NCI-H2107 treated with DMSO at 0.1 percent for 48 hours (cell line): ENCODE data around the gene LAMTOR4.
A peak's percentile ranks its signal among the peaks of the same experiment; 100 is the strongest.

ENCODE experiments used
- DNase-seq: peaks from one replicate; lab custom pipeline; 2025; ENCODE audit not compliant: unreplicated experiment; lab: John Stamatoyannopoulos, UW

LAMTOR4 gene

GRCh38 chr7:100152937-100153666 is 4.4 kb downstream of the LAMTOR4 start:
- no peak for DNase-seq

- DNase-seq = no peak
Observed at GRCh38 chr7:100153708-100154535, 5.2 kb downstream of the LAMTOR4 start.

GRCh38 chr7:100154651-100155491 is 6.2 kb downstream of the LAMTOR4 start:
- no peak for DNase-seq

GRCh38 chr7:100155553-100156317 is 7.0 kb downstream of the LAMTOR4 start:
- no peak for DNase-seq

GRCh38 chr7:100156331-100157068 is 7.8 kb downstream of the LAMTOR4 start:
- DNase-seq = no peak

- DNase-seq = no peak
Observed at GRCh38 chr7:100157069-100157333, 8.3 kb downstream of the LAMTOR4 start.

- no peak for DNase-seq
Observed at GRCh38 chr7:100157334-100158228, 8.9 kb downstream of the LAMTOR4 start.

GRCh38 chr7:100158229-100159098 is 9.7 kb downstream of the LAMTOR4 start, which contains the start of gene TRAPPC14:
TSS of gene TRAPPC14 (minus strand) at chr7:100158723. CDS start at chr7:100158499, 224 bp downstream.
- DNase-seq = peak; percentile 87

- no peak for DNase-seq
Observed at GRCh38 chr7:100159099-100159623, 10.4 kb downstream of the LAMTOR4 start.

- DNase-seq = no peak
Observed at GRCh38 chr7:100160067-100160466, 11.3 kb downstream of the LAMTOR4 start.

- DNase-seq = no peak
Observed at GRCh38 chr7:100163006-100163531, 14.4 kb downstream of the LAMTOR4 start.

- DNase-seq = no peak
Observed at GRCh38 chr7:100163871-100164270, 15.2 kb downstream of the LAMTOR4 start.

- no peak for DNase-seq
Observed at GRCh38 chr7:100166317-100166940, 17.7 kb downstream of the LAMTOR4 start.

- DNase-seq = no peak
Observed at GRCh38 chr7:100166970-100167911, 18.5 kb downstream of the LAMTOR4 start.

GRCh38 chr7:100167912-100168323 is 19.2 kb downstream of the LAMTOR4 start:
- no peak for DNase-seq
